Endodermal cell (in vitro differentiated cells): ENCODE measurements around the gene FGF22. TPM values are rescaled to one million over a fixed set of nuclear protein-coding genes. Genes with fewer than 3 reads are reported as not detected.

ENCODE experiments used
- DNase-seq: peaks from one replicate; pipeline ENCODE4 v3.0.0-alpha.2; 2017
- H3K27ac ChIP-seq: 2 replicates; pipeline ENCODE4 v1.5.1; 2013; ENCODE audit warnings: mild to moderate bottlenecking, low read depth, low read length, moderate library complexity
- H3K27me3 ChIP-seq: 2 replicates; pipeline ENCODE4 v1.6.1; 2013; ENCODE audit warnings: mild to moderate bottlenecking, low read length, moderate library complexity; ENCODE audit not compliant: insufficient read depth, control insufficient read depth, poor library complexity, severe bottlenecking
- H3K36me3 ChIP-seq: 2 replicates; pipeline ENCODE4 v1.7.0; 2013; ENCODE audit warnings: mild to moderate bottlenecking, low read length, moderate library complexity; ENCODE audit not compliant: control insufficient read depth, insufficient read depth
- H3K4me1 ChIP-seq: one replicate; pipeline ENCODE4 v1.7.0; 2013; ENCODE audit warnings: low read length; ENCODE audit not compliant: control insufficient read depth, insufficient read depth
- H3K4me3 ChIP-seq: 2 replicates; pipeline ENCODE4 v1.5.1; 2013; ENCODE audit warnings: mild to moderate bottlenecking, low read length, moderate library complexity
- H3K9ac ChIP-seq: 2 replicates; pipeline ENCODE4 v1.6.1; 2013; ENCODE audit warnings: mild to moderate bottlenecking, low read length, moderate library complexity; ENCODE audit not compliant: poor library complexity, severe bottlenecking; ENCODE audit errors: extremely low read depth
- H3K9me3 ChIP-seq: 2 replicates; pipeline ENCODE4 v1.6.1; 2013; ENCODE audit warnings: mild to moderate bottlenecking, low read length, moderate library complexity; ENCODE audit not compliant: control insufficient read depth
- H3K27ac Mint-ChIP-seq: 2 replicates; pipeline ENCODE4 v1.8.0; 2020; ENCODE audit warnings: mixed read lengths
- H3K27me3 Mint-ChIP-seq: 2 replicates; pipeline ENCODE4 v1.8.0; 2021; ENCODE audit warnings: mild to moderate bottlenecking, mixed read lengths; ENCODE audit not compliant: insufficient read depth
- H3K36me3 Mint-ChIP-seq: 2 replicates; pipeline ENCODE4 v1.8.0; 2020; ENCODE audit warnings: low read depth, mixed read lengths
- H3K4me1 Mint-ChIP-seq: 2 replicates; pipeline ENCODE4 v1.8.0; 2020; ENCODE audit warnings: mixed read lengths
- H3K4me3 Mint-ChIP-seq: 2 replicates; pipeline ENCODE4 v1.8.0; 2020; ENCODE audit warnings: mild to moderate bottlenecking, moderate library complexity, mixed read lengths
- H3K9me3 Mint-ChIP-seq: 2 replicates; pipeline ENCODE4 v1.8.0; 2020; ENCODE audit warnings: mild to moderate bottlenecking, mixed read lengths
- WGBS, 2 experiments: methylation state at CpG; one replicate each; pipeline versions ENCODE4 v1.1.5 to v1.1.7; 2013; ENCODE audit warnings: missing lambda C conversion rate in 2 of 2, mixed read lengths in 1 of 2; ENCODE audit not compliant: insufficient coverage in 1 of 2, insufficient read length in 1 of 2; 5-methylcytosine and 5-hydroxymethylcytosine counted together
- total RNA-seq, 2 donors: library from RNA; stranded (reverse); fragmentation: NEBNext Ultra II Directional in 1 of 2; extraction: Animal tissue kit (Norgen Biotek cat#: 25700) in 1 of 2; gene quantifications; 2 replicates in 1 of 2; 3 replicates in 1 of 2; pipeline ENCODE4 v1.2.1, GENCODE V29; 2021
- TF ChIP-seq, protein P1 (sequence below): fragments of 200-600 bp; sonication (generic); conservative IDR thresholded peaks from 2 replicates; pipeline ENCODE4 v1.5.0; 2021; ENCODE audit warnings: antibody characterized with exemption, mild to moderate bottlenecking

The FGF22 gene
- total RNA-seq, 2 donors from 2014 or later: 0.81 to 0.82 TPM

DNA sequence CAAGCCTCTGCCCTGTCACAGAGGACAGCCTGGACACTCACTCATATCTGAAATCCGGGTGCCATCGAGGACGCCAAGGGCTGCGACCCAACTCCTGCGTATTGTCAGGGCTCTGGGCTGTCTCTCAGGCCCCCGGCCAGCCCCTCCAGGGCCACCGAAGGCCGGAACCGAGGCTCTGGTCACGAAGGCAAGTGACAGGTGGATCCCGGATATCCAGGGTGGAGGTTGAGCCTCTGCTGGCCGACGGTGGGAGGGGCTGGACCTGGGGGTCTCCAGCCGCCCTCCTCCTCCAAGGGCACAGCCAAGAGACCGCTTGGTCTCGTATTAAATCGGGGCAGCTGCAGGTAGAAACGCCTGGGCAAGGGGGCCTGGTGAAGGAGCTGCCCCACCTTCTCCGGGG lies 17.9 kb downstream of the FGF22 start:
- 90% methylated on average over 18 to 19 of the region's 19 CpGs for WGBS, 2 experiments
- H3K9me3 Mint-ChIP-seq: no peaks in the 10 kb centered on the region
- H3K4me1 Mint-ChIP-seq: peaks cover 17% of the 10 kb centered on the region
- no peaks in the 10 kb centered on the region for H3K27me3 Mint-ChIP-seq
- Histone ChIP-seq H3K27me3 (no peaks in the 10 kb centered on the region), H3K4me3 (no peak overlapping the region), H3K9me3 (no peaks in the 10 kb centered on the region), H3K4me1 (no peaks in the 10 kb centered on the region), H3K9ac (no peak overlapping the region), H3K36me3 (peaks cover 11% of the 10 kb centered on the region), H3K27ac (no peak overlapping the region)
- TF ChIP-seq, protein P1, sequence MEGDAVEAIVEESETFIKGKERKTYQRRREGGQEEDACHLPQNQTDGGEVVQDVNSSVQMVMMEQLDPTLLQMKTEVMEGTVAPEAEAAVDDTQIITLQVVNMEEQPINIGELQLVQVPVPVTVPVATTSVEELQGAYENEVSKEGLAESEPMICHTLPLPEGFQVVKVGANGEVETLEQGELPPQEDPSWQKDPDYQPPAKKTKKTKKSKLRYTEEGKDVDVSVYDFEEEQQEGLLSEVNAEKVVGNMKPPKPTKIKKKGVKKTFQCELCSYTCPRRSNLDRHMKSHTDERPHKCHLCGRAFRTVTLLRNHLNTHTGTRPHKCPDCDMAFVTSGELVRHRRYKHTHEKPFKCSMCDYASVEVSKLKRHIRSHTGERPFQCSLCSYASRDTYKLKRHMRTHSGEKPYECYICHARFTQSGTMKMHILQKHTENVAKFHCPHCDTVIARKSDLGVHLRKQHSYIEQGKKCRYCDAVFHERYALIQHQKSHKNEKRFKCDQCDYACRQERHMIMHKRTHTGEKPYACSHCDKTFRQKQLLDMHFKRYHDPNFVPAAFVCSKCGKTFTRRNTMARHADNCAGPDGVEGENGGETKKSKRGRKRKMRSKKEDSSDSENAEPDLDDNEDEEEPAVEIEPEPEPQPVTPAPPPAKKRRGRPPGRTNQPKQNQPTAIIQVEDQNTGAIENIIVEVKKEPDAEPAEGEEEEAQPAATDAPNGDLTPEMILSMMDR: no peak
- H3K27ac Mint-ChIP-seq: no peak overlapping the region
- H3K36me3 Mint-ChIP-seq: peaks cover 3% of the 10 kb centered on the region
- no peak for DNase-seq
- H3K4me3 Mint-ChIP-seq: no peak overlapping the region

DNA sequence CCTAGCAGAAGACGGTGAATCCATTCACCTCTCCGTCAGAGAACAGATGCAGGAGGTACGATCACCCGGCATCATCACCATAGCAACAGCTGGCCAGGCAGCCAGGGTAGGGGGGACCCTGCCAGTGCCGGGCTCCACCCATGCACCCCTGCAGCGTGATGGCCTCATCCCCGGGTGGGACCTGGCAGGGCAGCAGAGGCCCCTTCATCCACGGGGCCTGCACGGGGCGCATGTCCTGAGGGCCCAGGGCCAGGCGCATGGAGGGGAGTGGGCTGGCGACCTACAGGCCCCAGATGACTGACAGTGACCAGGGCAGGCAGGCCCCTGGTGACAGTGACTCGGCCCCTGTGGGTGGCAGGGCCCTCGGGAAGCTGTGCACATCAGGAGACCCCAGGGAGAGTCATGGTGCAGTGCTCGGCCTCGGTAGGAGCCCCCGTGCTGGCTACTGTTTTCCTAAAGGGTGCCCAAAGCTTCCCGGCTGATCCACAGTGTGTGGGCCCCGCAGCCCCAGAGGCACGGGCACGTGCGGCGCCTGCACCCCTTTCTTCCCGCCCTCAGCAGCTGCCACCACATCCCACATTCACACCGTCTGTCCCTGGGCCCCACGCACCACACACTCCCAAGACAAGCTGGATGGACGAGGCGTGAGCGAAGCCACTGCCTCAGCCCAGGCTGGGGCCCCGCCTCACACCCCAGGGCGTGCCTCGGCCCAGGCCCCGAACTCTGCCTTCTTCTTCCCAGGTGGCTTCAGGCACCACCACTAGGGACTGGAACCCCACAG lies 18.6 kb downstream of the FGF22 start:
- TF ChIP-seq, protein P1: no peak
- Mint-ChIP-seq H3K27me3 (no peaks in the 10 kb centered on the region), H3K4me1 (peaks cover 17% of the 10 kb centered on the region), H3K36me3 (peaks cover 3% of the 10 kb centered on the region), H3K9me3 (no peaks in the 10 kb centered on the region), H3K27ac (no peak overlapping the region), H3K4me3 (no peak overlapping the region)
- Histone ChIP-seq H3K4me1 (no peaks in the 10 kb centered on the region), H3K27me3 (no peaks in the 10 kb centered on the region), H3K9ac (no peak overlapping the region), H3K36me3 (peaks cover 8% of the 10 kb centered on the region), H3K27ac (no peak overlapping the region), H3K4me3 (no peak overlapping the region), H3K9me3 (no peaks in the 10 kb centered on the region)
- 95% methylated on average over 13 to 33 of the region's 33 CpGs for WGBS, 2 experiments
- DNase-seq: no peak

DNA sequence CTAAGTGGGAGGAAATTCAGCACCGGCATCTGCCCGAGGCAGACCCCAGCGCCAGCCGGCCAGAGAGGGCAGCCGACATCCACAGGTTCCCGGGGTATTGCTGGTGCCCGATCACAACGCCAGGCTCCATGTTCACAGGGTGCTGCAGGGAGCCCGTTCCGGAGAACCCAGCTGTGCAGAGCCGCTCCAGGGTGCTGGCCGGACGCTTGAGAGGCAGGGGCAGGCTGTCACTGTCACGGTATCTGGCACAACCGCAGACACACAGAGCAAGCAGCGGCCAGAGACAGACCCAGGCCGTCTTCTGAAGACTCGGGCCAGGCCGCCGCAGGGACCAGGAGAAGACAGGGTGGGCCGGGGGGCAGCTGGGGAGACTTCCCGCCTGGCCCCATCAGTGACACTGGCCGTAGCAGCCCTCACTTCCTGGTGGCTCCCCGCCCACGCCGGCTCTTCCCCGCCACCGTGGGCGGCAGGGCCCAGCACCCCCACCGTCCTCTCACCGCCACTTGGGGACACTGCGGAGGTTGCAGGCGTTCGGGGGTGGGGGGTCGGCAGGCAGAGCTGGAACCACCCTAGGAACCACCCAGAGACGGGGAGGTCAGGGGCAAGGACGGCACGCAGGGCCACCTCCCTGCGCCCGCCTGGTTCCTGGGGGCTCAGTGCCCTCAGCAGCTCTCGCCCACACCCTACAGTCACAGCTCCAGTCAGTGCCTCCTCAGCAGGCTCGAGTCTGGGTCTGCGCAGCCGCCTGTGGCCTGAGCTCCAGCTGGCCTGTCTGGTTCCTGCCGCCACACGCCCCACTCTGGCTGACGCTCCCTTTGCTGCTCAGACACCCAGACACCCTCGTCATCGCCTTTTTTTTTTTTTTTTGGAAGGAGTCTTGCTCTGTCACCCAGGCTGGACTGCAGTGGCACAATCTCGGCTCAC lies 19.5 kb downstream of the FGF22 start:
- no peak overlapping the region for H3K4me3 Mint-ChIP-seq

More for the DNA sequence above, 19.5 kb downstream of the FGF22 start:
- Histone ChIP-seq H3K9ac (no peak overlapping the region), H3K36me3 (no peaks in the 10 kb centered on the region), H3K4me1 (no peaks in the 10 kb centered on the region), H3K27ac (no peak overlapping the region), H3K9me3 (no peaks in the 10 kb centered on the region), H3K4me3 (no peak overlapping the region), H3K27me3 (no peaks in the 10 kb centered on the region)
- Mint-ChIP-seq H3K27ac (no peak overlapping the region), H3K36me3 (no peaks in the 10 kb centered on the region), H3K4me1 (peaks cover 17% of the 10 kb centered on the region), H3K27me3 (no peaks in the 10 kb centered on the region), H3K9me3 (peaks cover 7% of the 10 kb centered on the region)
- no peak for DNase-seq
- 92 to 94% methylated on average over 36 to 50 of the region's 50 CpGs for WGBS, 2 experiments
- TF ChIP-seq, protein P1: no peak
